Ishikawa (cell line): ENCODE measurements around the gene CDH13.

Experiments used
- CEBPB ChIP-seq: IDR thresholded peaks from 2 replicates; pipeline ENCODE4 v1.6.1; 2012
- CREB1 ChIP-seq: IDR thresholded peaks from 2 replicates; pipeline ENCODE4 v1.6.1; 2012; ENCODE audit warnings: low read depth
- EGR1 ChIP-seq: IDR thresholded peaks from 2 replicates; pipeline ENCODE4 v1.6.1; 2012
- EP300 ChIP-seq: IDR thresholded peaks from 2 replicates; pipeline ENCODE4 v1.6.1; 2012; ENCODE audit warnings: borderline replicate concordance
- FOXM1 ChIP-seq: IDR thresholded peaks from 2 replicates; pipeline ENCODE4 v1.6.1; 2012; ENCODE audit warnings: low read depth, borderline replicate concordance
- MAX ChIP-seq: IDR thresholded peaks from 2 replicates; pipeline ENCODE4 v1.6.1; 2012
- NFIC ChIP-seq: IDR thresholded peaks from 2 replicates; pipeline ENCODE4 v1.6.1; 2012
- RAD21 ChIP-seq: IDR thresholded peaks from 2 replicates; pipeline ENCODE4 v1.6.1; 2012; ENCODE audit warnings: low read depth
- REST ChIP-seq: IDR thresholded peaks from 2 replicates; pipeline ENCODE4 v1.6.1; 2012; ENCODE audit warnings: low read depth, mild to moderate bottlenecking
- TAF1 ChIP-seq: IDR thresholded peaks from 2 replicates; pipeline ENCODE4 v1.6.1; 2012; ENCODE audit warnings: low read depth, mild to moderate bottlenecking
- TCF12 ChIP-seq: IDR thresholded peaks from 2 replicates; pipeline ENCODE4 v1.6.1; 2012; ENCODE audit warnings: low read depth
- TEAD4 ChIP-seq: IDR thresholded peaks from 2 replicates; pipeline ENCODE4 v1.6.1; 2012
- YY1 ChIP-seq: IDR thresholded peaks from 2 replicates; pipeline ENCODE4 v1.6.1; 2012; ENCODE audit warnings: low read depth
- ZBTB7A ChIP-seq: IDR thresholded peaks from 2 replicates; pipeline ENCODE4 v1.6.1; 2012; ENCODE audit warnings: low read depth
- TF ChIP-seq, protein P1 (sequence below): IDR thresholded peaks from 2 replicates; pipeline ENCODE4 v1.6.1; 2012

CDH13 gene

DNA sequence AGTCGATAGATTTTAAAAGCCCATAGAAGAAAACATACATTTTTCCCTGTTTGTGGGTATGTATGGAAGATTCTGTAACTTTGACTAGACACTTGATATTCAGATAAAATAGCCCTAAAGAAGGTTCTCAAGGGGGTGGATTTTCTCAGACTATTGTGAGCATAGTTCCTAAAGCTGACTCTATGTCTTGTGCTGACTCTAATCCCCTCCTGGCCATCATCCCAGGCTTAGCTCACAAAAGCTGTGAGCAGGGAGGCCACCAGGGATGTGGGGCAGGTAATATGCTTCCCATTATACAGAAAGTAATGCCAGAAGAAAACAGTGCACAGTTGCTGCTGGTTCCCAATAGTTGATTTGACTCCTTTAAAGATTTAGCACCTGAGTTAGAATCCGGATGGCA is 32.0 kb downstream of the CDH13 start:
- TF ChIP-seq MAX = no peak
- TF ChIP-seq TCF12 = no peak
- no peak for TF ChIP-seq TAF1
- no peak for TF ChIP-seq RAD21
- no peak for TF ChIP-seq ZBTB7A
- no peak for TF ChIP-seq TEAD4

DNA sequence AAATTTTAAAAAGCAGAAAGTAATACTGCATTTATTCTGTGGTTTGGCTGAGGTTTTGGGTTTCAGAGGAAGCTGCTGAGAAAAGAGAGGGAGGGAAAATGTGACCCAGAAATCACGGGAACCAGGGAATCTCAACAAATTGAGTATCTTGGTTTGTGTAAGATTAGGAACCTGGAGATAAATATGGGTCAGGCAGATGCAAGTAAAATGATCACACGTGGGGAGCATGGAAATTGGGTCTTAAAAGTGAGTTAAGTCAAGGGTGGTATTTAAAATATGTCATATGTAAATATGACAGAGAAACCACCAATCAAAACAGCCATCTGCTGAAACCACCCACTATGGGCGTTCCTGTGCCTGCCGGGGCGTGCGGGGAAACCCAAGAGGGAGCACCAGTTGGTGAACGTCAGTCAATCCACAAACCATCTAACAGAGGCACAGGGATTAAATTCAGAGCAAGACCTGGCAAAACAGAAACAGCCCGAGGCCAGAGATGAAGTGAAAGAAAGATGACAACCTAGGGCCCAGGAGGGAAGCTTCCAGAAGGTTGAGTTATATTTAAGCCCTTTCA is 33.4 kb downstream of the CDH13 start:
- no peak for TF ChIP-seq EP300
- TF ChIP-seq, protein P1, sequence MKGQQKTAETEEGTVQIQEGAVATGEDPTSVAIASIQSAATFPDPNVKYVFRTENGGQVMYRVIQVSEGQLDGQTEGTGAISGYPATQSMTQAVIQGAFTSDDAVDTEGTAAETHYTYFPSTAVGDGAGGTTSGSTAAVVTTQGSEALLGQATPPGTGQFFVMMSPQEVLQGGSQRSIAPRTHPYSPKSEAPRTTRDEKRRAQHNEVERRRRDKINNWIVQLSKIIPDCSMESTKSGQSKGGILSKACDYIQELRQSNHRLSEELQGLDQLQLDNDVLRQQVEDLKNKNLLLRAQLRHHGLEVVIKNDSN = no peak
- no peak for TF ChIP-seq TCF12
- no peak for TF ChIP-seq NFIC
- TF ChIP-seq RAD21 = no peak
- TF ChIP-seq REST = no peak
- no peak for TF ChIP-seq CEBPB
- no peak for TF ChIP-seq YY1
- no peak for TF ChIP-seq ZBTB7A
- TF ChIP-seq FOXM1 = no peak
- no peak for TF ChIP-seq MAX
- no peak for TF ChIP-seq CREB1

DNA sequence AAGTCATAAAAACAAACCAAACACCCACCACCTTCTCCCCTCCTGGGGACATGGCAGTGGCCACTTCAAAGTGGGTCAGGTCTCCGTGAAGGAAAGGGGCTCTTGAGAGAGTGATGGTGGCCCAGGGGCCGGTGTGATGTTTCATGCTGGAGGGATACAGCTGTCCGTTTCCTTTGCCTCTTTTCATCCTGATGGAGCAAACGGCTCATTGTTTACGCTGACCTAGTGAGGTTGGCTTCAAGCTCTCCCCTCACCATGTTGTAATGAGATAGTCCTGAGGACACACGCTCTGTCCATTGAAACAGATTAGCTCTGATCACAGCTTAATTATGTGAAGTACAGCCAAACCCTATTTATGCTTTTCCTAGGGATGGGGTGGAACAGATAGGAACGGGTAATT is 34.2 kb downstream of the CDH13 start:
- no peak for TF ChIP-seq EGR1

DNA sequence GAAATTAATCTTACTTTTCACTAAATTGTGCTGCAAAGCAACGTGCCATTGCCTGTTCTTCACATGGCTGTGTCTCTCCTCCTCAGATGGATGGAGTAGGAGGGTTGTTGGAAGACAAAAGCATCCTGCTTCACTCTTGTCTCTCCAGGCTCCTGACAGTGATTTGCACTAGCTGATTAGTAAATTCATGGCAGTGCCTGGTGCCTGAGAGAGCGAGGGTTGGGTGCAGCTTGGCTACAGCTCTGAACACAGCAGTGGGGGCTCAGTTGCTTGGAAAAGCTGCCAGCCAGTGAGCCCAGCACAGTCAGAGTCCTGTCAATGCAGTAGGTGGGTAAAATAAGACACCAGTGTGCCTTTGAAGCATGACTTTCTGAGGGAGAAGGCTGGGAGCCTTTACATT is 37.4 kb downstream of the CDH13 start:
- TF ChIP-seq NFIC = no peak
- no peak for TF ChIP-seq MAX
- no peak for TF ChIP-seq CEBPB
- no peak for TF ChIP-seq FOXM1
- no peak for TF ChIP-seq EP300
- TF ChIP-seq CREB1 = no peak
- TF ChIP-seq ZBTB7A = no peak
- TF ChIP-seq YY1 = no peak
- no peak for TF ChIP-seq TEAD4
- no peak for TF ChIP-seq RAD21
- TF ChIP-seq TCF12 = no peak
- TF ChIP-seq EGR1 = no peak
- TF ChIP-seq REST = no peak
- no peak for TF ChIP-seq TAF1
- TF ChIP-seq, protein P1 = no peak

DNA sequence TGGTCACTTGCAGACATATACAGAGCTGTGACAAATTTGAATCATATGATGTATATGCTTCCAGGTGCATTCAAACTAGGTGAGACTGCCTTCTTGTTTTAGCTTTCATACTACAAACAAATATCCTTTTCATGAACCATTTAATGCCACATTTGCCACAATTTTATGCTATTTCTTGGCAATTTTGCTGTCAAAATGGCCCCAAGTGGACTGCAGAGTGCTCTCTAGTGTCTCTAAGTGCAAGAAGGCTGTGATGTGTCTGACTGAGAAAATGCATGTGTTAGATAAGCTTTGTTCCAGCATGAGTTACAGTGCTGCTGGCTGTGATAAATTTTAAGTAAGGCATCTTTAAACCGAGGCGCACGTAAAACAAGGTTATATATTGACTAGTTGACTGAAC is 38.3 kb downstream of the CDH13 start:
- TF ChIP-seq ZBTB7A (no peak), MAX (no peak), EP300 (no peak), REST (no peak), TCF12 (no peak), NFIC (no peak)
